ENCODE measurements around the gene MTLN.
A peak's percentile ranks its signal among the peaks of the same experiment; 100 is the strongest.
"Not testable (repeated sequence)": the region's sequence is repeated elsewhere in the genome, so short reads cannot be mapped to it uniquely, and the experiment has no call there.

Gene MTLN, protein sequence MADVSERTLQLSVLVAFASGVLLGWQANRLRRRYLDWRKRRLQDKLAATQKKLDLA

DNA sequence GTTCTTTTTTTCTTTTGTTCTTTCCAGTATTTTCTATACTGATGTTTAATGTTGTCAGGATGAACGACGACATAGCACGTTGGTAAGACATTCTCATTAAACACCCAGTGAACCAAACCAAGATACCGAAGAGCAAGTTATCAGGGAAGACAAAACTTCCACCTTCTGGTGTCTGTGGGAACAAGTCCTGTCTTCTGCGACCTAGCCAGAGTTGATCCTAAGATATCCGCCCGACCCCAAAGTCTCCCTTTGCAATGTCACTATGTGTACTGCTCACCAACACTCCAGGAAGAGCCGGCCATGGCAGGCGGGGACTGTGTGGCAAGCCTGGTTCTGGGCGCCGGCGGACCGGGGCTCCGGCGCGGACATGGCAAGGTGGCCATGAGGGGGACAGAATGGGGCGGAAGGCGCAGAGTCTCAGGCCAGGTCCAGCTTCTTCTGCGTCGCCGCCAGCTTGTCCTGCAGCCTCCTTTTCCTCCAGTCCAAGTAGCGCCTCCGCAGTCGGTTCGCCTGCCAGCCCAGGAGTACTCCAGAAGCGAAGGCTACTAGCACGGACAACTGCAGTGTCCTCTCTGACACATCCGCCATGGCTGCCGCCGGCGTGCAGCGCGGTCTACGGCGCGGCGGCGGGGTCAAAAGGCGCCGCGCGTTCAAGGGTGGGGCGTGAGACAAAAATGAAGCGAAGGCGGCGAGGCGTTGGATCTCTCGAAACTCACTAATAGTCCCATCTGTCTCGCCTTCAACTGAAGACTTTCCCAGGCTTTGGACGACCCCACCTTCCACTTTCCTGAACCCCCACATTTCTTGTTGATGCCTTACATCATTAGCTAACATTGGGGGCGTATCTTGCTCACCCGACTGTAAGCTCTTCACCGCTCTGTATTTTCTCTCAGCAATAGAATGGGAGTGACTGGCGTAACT, at the start of gene MTLN:
Gene MTLN, minus strand, starts transcription at position 610 of the 921 bp plus-strand sequence. Its CDS starts 22 bp downstream, at position 588.
- DNase-seq = peak; percentile 58 to 84 (median 84)

- DNase-seq = not testable (repeated sequence)
These were observed 49.6 kb upstream of the MTLN start for GRCh38 chr2:110261910-110262309.

GRCh38 chr2:110248081-110248795, 35.9 kb upstream of the MTLN start:
- not testable (repeated sequence) for DNase-seq

GRCh38 chr2:110245488-110246435, 33.4 kb upstream of the MTLN start:
- DNase-seq = not testable (repeated sequence)

DNA sequence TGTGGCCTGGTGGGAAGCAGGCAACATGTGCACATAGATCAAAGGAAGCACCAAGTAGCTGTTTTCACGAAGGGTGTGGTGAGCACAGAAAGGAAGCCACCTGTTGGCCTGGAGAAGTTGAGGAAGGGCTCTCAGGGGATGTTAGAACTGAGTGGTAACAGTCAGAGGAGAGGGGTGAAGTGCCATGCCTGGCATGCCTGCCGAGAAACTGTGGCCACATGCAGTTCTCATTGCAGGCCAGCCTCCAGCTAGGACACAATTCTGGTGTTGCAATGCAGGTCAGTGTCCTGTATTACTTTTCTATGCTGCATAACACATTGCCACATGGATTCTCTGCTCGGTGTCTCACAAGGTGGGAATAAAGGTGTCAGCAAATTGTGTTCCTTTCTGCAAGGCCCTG, 30.9 kb upstream of the MTLN start:
- not testable (repeated sequence) for DNase-seq

- DNase-seq = not testable (repeated sequence)
These were observed 22.2 kb upstream of the MTLN start for GRCh38 chr2:110234514-110234913.

DNA sequence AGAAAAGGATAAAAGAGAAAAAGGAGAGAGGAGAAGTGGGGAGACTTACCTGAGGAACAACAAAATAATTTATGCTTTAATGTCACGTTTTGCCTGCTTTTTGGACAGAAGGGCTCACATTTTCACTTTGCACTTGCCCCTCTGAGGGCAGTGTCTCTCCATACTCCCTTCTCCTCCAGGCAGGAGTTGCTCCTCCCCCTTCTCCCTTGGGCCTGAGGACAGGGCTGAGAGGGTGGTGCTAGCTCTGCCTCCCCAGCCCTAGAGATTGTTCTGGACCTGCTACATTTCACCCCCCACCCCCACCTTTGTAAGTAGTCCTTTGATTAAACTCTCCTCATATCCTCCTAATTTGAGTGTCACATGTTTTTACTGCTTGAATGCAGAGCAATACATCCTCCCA, 17.5 kb upstream of the MTLN start:
- not testable (repeated sequence) for DNase-seq

DNA sequence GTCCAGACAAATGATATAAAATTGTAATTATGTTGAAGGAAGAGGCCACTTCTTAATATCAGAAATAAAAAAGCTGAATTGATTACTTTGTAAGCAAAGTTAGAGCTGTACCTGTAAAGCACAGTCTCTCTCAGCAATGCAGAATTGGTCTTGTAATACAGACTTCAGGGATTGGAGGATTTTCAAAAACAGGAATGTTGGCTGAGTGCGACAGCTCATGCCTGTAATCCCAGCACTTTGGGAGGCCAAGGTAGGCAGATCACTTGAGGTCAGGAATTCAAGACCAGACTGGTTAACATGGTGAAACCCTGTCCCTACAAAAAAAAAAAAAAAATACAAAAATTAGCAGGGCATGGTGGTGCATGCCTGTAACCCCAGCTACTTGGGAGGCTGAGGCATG, 10.3 kb upstream of the MTLN start:
- DNase-seq = not testable (repeated sequence)

DNA sequence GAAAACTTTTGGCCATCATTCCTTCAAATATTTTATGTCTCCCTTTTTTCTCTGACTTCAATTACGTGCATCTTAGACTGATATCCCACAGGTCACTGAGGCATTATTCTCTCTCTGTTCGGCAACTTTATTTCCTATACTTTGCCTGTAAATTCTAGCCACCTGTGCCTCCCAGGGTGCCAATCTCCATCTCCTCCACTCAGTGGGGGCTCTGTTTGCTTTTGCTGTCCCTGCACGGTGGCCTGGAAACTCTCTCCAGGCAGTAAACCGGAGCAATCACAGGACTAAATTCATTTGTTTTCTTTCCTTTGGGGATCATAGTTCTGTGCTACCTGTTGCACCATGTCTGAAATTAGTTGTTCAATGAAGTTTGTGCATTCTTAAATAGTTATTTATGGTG, 9.6 kb upstream of the MTLN start:
- DNase-seq = peak in 2 of 3 experiments; percentile 4 to 60

- no peak for DNase-seq
These were observed 7.8 kb upstream of the MTLN start for GRCh38 chr2:110220190-110220564.

DNA sequence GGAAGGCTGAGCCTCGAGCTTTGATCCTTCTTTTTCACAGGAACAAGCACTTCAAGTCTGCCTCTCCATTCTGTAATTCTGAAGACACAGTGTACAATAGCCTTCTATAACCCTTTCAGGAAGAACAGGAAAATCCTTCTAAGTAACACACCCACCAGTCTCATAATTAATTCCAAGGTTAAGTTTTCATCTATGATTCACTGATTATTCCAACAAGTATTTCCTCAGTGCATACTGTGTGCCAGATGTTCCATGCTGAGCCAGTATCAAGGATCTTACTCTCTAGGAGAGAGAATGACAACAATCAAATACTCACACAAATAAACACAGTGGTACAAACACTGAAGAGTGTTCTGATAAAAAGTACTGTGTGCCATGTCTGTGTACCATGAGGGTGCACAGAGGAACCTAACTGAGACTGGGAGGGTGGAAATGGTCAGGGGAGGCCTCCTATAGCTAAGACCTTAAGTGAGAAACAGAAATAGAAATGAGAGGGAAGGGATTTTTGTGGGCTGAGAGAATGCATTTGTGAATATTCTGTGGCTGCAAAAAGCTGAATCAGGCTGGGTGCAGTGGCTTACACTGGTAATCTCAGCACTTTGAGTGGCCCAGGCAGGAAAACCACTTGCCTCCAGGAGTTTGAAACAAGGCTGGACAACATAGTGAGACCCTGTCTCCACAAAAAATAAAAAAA, 7.3 kb upstream of the MTLN start:
- no peak for DNase-seq

DNA sequence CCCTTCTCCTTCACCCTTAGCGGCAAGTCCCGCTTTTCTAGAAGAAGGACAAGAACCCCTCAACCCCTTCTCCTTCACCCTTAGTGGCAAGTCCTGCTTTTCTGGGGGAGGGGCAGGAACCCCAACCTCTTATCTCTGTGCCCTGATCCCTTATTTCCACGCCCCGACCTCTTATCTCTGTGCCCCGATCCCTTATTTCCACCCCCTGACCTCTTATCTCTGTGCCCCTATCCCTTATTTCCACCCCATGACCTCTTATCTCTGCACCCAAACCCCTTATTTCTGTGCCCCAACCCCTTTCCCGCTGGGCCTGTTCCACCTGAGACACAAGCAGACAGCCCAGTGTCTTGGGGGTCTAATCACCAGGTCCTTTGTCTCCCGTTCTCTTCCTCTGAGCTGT, 6.5 kb upstream of the MTLN start:
- DNase-seq = not testable (repeated sequence)

DNA sequence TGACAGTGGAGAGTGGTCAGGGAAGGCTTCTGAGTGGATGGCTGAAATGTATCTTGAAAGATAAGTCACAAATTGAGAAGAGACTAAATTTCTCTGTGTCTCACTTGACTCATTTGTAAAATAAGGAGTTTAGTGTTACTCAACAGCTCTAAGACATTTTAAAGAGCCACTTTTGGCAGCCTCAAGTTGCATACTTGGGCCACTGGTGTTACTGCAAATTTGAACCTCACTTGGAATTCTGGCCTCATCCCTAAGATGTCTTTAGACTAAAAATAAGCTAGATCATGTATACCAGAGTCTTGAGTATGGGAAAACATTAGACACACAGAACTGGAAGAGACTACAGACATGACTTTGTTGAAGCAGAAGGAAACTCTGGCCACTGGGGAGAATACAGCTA, 4.5 kb upstream of the MTLN start:
- no peak for DNase-seq

DNA sequence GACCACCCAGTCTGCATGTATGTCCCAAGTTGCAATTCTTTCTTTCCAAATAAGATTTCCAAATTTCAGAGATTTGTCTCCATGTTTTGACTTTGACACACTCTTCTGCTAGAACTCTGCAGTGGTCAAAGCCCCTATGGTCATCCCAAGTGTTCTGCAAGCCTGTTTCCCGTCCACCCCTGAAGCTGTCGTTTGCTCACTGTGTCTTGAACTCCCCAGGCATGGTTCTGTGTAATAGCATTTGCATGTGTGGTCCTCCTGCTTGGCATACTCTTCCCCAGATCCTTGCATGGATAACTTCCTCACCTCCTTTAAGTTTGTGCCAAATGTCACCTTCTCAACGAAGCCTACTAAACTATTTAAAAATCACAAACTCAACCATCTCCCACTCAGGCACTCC, 3.9 kb upstream of the MTLN start:
- no peak for DNase-seq

DNA sequence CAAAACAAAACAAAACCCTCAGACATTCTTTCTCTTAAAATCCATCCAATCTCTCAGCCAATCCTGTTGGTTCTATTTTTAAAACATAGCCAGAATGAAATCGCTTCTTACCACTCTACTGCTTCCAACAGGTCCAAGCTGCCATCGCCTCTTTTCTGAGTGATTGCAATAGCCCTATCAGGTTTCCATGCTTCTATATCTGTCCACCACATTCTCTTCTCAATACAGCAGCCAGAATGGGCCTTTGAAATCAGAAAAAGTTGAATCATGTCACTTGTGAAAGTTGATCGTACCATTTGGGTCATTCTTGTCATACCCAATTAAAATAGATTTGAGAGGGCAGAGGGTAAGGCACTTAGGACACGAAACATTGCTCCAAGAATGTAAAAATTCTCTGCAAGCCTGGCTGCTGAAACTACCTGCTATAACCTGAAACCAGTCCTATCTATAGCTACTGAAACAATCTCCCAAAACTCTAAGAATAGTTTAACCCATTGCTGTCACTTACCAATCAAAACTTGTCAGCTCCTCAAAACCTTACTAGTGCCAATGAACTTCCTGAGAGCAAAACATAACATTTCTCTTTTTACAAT, 3.3 kb upstream of the MTLN start:
- DNase-seq = no peak

DNA sequence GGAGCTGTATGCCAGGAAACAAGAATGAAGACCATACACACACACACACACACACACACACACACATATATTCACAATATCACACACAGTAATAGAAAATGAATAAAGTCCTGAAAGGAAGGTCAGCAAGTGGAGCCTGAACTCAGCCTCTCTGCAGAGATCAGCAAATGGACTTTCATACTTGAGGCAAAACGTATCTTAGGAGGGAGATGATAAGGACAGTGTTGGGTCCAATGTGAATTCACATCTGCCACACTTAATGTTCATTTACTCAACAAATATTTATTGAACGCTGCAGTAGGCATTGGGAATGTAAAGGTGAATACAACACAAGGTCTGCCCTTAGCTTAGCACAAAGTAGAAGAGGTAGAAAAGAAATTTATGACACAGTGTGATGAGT, 2.7 kb upstream of the MTLN start:
- no peak for DNase-seq

DNA sequence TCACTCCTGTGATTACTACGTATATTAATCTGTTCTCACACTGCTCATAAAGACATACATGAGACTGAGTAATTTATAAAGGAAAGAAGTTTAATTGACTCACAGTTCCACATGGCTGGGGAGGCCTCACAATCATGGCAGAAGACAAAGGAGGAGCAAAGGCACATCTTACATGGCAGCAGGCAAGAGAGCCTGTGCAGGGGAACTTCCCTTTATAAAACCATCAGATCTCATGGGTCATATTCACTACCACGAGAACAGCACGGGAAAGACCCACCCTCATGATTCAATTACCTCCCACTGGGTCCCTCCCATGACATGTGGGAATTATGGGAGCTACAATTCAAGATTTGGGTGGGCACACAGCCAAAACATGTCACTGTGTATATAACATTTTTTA, 1.2 kb upstream of the MTLN start:
- DNase-seq = not testable (repeated sequence)

- no peak for DNase-seq
These were observed 6.5 kb downstream of the MTLN start for GRCh38 chr2:110205660-110206455.

DNA sequence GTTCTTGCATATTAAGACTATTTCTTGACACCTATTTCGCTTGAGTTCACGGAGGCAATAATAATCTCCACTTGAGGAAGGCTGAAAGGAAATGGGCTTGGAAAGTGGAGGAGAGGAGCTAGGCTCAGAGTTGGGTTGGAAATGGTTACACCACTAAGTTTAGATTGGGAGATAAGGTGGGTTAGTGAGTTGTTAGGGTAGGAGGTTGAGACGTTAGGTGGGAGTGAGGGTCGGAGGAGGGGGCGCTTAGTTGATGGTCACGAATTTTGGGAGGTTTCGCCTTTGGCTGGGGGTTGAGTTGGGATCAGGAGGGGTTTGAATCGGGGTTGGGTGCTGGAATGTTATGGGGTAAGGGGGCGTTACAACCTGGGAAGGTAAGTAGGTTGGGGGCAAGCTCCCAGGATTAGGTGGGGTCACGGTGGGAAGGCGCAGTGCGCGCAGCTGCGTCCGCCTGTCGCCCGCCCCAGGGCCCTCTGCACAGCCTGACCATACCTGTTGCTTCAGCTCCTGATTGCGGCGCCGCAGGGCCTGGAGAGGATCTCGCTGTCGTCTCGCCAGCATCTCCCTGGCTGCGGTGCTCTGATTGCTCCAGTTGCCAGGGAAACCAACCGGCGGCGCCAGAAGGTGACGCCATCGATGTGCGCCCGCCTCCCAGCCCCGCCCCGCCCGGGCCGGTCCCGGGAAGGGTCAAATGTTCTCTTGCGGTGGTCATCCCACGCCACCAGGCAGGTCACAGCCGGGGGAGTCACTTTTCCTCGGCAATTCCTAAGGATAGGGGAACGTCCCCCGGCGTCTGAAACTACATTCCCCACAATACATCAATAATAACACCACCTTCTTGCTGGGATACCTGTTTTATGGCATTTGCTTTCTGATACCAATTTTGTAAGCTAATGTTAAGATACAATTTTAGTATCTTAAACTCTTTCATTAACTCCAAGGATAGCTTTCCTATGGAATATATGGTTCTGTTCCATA, 7.7 kb downstream of the MTLN start, which contains the start of gene NPHP1:
Gene NPHP1, minus strand, starts transcription at position 606 of the 978 bp plus-strand sequence. Its CDS starts 45 bp downstream, at position 561.
- peak; percentile 71 to 93 (median 88) for DNase-seq

Data from NCI-H1417 (cell line).